HEK293T (cell line): Measurements from ENCODE around the gene SPDYE1.
"Not testable (repeated sequence)": the region's sequence is repeated elsewhere in the genome, so short reads cannot be mapped to it uniquely, and the experiment has no call there.

Experiments
- BHLHE40 ChIP-seq: fragments of 450-650 bp; IDR thresholded peaks from 2 replicates; pipeline ENCODE4 v1.6.1; 2016; ENCODE audit warnings: mild to moderate bottlenecking, moderate library complexity, borderline replicate concordance
- CTBP1 ChIP-seq: fragments of 450-650 bp; IDR thresholded peaks from 2 replicates; pipeline ENCODE4 v1.6.1; 2016; ENCODE audit warnings: borderline replicate concordance
- ELF4 ChIP-seq: fragments of 450-650 bp; IDR thresholded peaks from 2 replicates; pipeline ENCODE4 v1.6.1; 2017; ENCODE audit warnings: antibody characterized with exemption
- FOXA1 ChIP-seq: fragments of 450-650 bp; IDR thresholded peaks from 2 replicates; pipeline ENCODE4 v1.6.1; 2016; ENCODE audit warnings: mild to moderate bottlenecking
- FOXK2 ChIP-seq: fragments of 450-650 bp; IDR thresholded peaks from 2 replicates; pipeline ENCODE4 v1.6.1; 2016; ENCODE audit warnings: mild to moderate bottlenecking
- HDGF ChIP-seq: fragments of 450-650 bp; IDR thresholded peaks from 2 replicates; pipeline ENCODE4 v1.6.1; 2017; ENCODE audit warnings: antibody characterized with exemption, borderline replicate concordance
- L3MBTL2 ChIP-seq: fragments of 450-650 bp; conservative IDR thresholded peaks from 2 replicates; pipeline ENCODE4 v1.6.1; 2016; ENCODE audit warnings: mild to moderate bottlenecking
- LEF1 ChIP-seq: fragments of 450-650 bp; IDR thresholded peaks from 2 replicates; pipeline ENCODE4 v1.6.1; 2017; ENCODE audit warnings: mild to moderate bottlenecking, borderline replicate concordance
- SP1 ChIP-seq: fragments of 450-650 bp; IDR thresholded peaks from 2 replicates; pipeline ENCODE4 v1.6.1; 2017
- SUZ12 ChIP-seq: fragments of 450-650 bp; IDR thresholded peaks from 2 replicates; pipeline ENCODE4 v1.6.1; 2016; ENCODE audit warnings: mild to moderate bottlenecking
- TF ChIP-seq, protein P1 (sequence below): fragments of 450-650 bp; IDR thresholded peaks from 2 replicates; pipeline ENCODE4 v1.6.1; 2016

DNA sequence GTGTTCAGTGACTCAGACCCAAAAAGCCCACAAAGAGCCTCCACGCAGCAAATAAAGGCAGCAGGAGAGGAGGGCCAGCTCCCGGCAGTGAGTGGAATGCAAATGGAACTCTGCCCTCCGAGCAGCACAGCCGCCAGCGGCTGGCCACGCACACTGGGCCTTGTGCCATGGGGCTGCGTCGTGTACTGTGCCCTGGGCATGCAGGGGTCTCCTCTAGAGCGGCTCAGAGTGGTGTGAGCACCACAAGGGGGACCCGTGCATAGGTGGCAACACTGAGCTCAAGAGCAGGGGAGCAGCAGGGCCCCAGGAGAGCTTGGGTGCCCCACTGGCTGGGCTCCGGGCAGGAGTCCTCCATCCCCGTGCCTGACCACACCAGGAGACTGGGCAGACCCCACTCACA is 17.4 kb downstream of the SPDYE1 start:
- not testable (repeated sequence) for TF ChIP-seq ELF4, LEF1, SUZ12, FOXA1, HDGF, L3MBTL2, BHLHE40, FOXK2, CTBP1, SP1
- TF ChIP-seq, protein P1, sequence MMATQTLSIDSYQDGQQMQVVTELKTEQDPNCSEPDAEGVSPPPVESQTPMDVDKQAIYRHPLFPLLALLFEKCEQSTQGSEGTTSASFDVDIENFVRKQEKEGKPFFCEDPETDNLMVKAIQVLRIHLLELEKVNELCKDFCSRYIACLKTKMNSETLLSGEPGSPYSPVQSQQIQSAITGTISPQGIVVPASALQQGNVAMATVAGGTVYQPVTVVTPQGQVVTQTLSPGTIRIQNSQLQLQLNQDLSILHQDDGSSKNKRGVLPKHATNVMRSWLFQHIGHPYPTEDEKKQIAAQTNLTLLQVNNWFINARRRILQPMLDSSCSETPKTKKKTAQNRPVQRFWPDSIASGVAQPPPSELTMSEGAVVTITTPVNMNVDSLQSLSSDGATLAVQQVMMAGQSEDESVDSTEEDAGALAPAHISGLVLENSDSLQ, result not testable (repeated sequence)
